Measurements from ENCODE around the gene PIP5K1B.

GRCh38 chr9:68955330-68955729 lies 250.3 kb downstream of the PIP5K1B start:
- TF ChIP-seq POLR2A (IDR thresholded peaks at IDR 0.05; ENCODE audit: low read depth, low read length) (no peak), POLR2AphosphoS5 (IDR thresholded peaks at IDR 0.05; ENCODE audit: low read depth, low read length) (no peak)
